HepG2 (cell line): Measurements from ENCODE around the gene TM4SF18. TPM values are rescaled to one million over a fixed set of nuclear protein-coding genes. Genes with fewer than 3 reads are reported as not detected.

Source experiments
- ATAC-seq: fragments of 200-7000 bp; cut with Tn5 transposase; 3 replicates; pipeline ENCODE4 v1.9.1; 2020; ENCODE audit warnings: mild to moderate bottlenecking, moderate library complexity
- BruUV-seq: library from RNA; stranded (reverse); fragments of 400-500 nt; replicated peaks from 2 replicates; lab custom pipeline; 2021; lab: Mats Ljungman, UMichigan
- CTCF ChIA-PET: fragments of 300-600 bp; formaldehyde crosslinking; extraction: SDS; loops from one replicate; lab custom pipeline; 2021; ENCODE audit warnings: low total read pairs, inconsistent platforms, low intra/inter-chr PET ratio; lab: Yijun Ruan, JAX
- POLR2A ChIA-PET: fragments of 350-600 bp; sonication (Branson Sonifier 250); formaldehyde crosslinking; loops from one replicate; lab custom pipeline; 2020; ENCODE audit warnings: antibody characterized with exemption, inconsistent platforms; lab: Yijun Ruan, JAX
- DNase-seq: peaks from one replicate; pipeline ENCODE4 v3.0.0-alpha.2; 2015; ENCODE audit warnings: low spot score
- FAIRE-seq: peaks from 3 replicates; lab custom pipeline; 2011; peaks lifted over from hg19 to GRCh38; lab: Jason Lieb, UNC
- H2AFZ ChIP-seq: one replicate; pipeline ENCODE4 v1.6.1; 2011; ENCODE audit warnings: low read length, inconsistent platforms
- H3K27ac ChIP-seq: fragments of 300-600 bp; 3 replicates; pipeline ENCODE4 v1.8.0; 2011; ENCODE audit warnings: mixed run types, mild to moderate bottlenecking, mixed read lengths, low read length, inconsistent platforms; ENCODE audit not compliant: insufficient read depth; ENCODE audit errors: extremely low read length
- H3K27me3 ChIP-seq, 2 experiments: fragments of 200-600 bp in 1 of 2; 2 replicates in 1 of 2; 3 replicates in 1 of 2; pipeline versions ENCODE4 v1.6.0 to v1.8.0; 2011; ENCODE audit warnings: low read length in 2 of 2, mild to moderate bottlenecking in 2 of 2, moderate library complexity in 2 of 2, inconsistent platforms in 1 of 2; ENCODE audit not compliant: insufficient read depth in 2 of 2, control insufficient read depth in 1 of 2
- H3K36me3 ChIP-seq, 2 experiments: fragments of 200-600 bp in 1 of 2; replicated peaks in 1 of 2; 2 replicates in 1 of 2; 3 replicates in 1 of 2; pipeline versions ENCODE4 v1.5.1 to v1.8.0; 2011; ENCODE audit warnings: low read length in 2 of 2, inconsistent platforms in 1 of 2; ENCODE audit not compliant: insufficient read depth in 2 of 2, control insufficient read depth in 1 of 2
- H3K4me1 ChIP-seq: 2 replicates; pipeline ENCODE4 v1.5.1; 2012; ENCODE audit warnings: low read length, inconsistent platforms; ENCODE audit not compliant: insufficient read depth
- H3K4me2 ChIP-seq: 2 replicates; pipeline ENCODE4 v1.6.0; 2011; ENCODE audit warnings: low read depth, low read length, inconsistent platforms
- H3K4me3 ChIP-seq, 3 experiments: fragments of 200-600 bp in 1 of 3; sonication (generic), shearing (Covaris generic) in 1 of 3; replicated peaks in 1 of 3; 2 replicates each; pipeline ENCODE4 v1.5.1; 2011 to 2016; ENCODE audit warnings: low read length in 3 of 3, inconsistent platforms in 2 of 3, low read depth in 2 of 3, mild to moderate bottlenecking in 2 of 3, control low read depth in 1 of 3, mixed read lengths in 1 of 3; ENCODE audit not compliant: insufficient read depth in 1 of 3
- H3K79me2 ChIP-seq: one replicate; pipeline ENCODE4 v1.6.1; 2011; ENCODE audit warnings: low read length, inconsistent platforms; ENCODE audit not compliant: insufficient read depth
- H3K9ac ChIP-seq: 2 replicates; pipeline ENCODE4 v1.6.0; 2011; ENCODE audit warnings: mild to moderate bottlenecking, low read depth, low read length, inconsistent platforms; ENCODE audit not compliant: insufficient read depth
- H3K9me3 ChIP-seq: 2 replicates; pipeline ENCODE4 v1.5.1; 2012; ENCODE audit warnings: mild to moderate bottlenecking, low read length
- H4K20me1 ChIP-seq: 2 replicates; pipeline ENCODE4 v1.6.0; 2011; ENCODE audit warnings: inconsistent platforms, mild to moderate bottlenecking, low read length, moderate library complexity; ENCODE audit not compliant: insufficient read depth
- AGO2 ChIP-seq: fragments of 200-400 bp; formaldehyde crosslinking; optimal IDR thresholded peaks from 2 replicates; pipeline ENCODE3; 2017; ENCODE audit warnings: mild to moderate bottlenecking, low read depth, low read length, moderate library complexity
- ASH2L ChIP-seq: fragments of 300-600, 200-600 bp; sonication (generic); IDR thresholded peaks from 2 replicates; pipeline ENCODE4 v1.7.0; 2017; ENCODE audit warnings: low read depth, mild to moderate bottlenecking, moderate library complexity, mixed read lengths, low read length; ENCODE audit not compliant: insufficient read length
- FOXM1 ChIP-seq: sonication (generic); formaldehyde crosslinking; IDR thresholded peaks from 2 replicates; pipeline ENCODE4 v1.5.0; 2020; ENCODE audit warnings: missing genetic modification reagents
- HNRNPL ChIP-seq: fragments of 200-400 bp; formaldehyde crosslinking; IDR thresholded peaks from 2 replicates; pipeline ENCODE4 v1.6.1; 2017; ENCODE audit warnings: mild to moderate bottlenecking, low read depth, low read length
- MAFF ChIP-seq: IDR thresholded peaks from 2 replicates; pipeline ENCODE4 v1.6.1; 2011; ENCODE audit warnings: low read depth, low read length, improper control_type of control experiment
- MAFG ChIP-seq: sonication (generic); formaldehyde crosslinking; IDR thresholded peaks from 2 replicates; pipeline ENCODE4 v1.5.1; 2020; ENCODE audit warnings: mild to moderate bottlenecking, missing genetic modification reagents
- MXI1 ChIP-seq: IDR thresholded peaks from 3 replicates; pipeline ENCODE4 v1.6.1; 2012; ENCODE audit warnings: low read depth, low read length, inconsistent platforms, borderline replicate concordance
- MYNN ChIP-seq: sonication (generic); formaldehyde crosslinking; IDR thresholded peaks from 2 replicates; pipeline ENCODE4 v1.4.0; 2020; ENCODE audit warnings: mild to moderate bottlenecking, low read depth, missing genetic modification reagents
- NBN ChIP-seq: fragments of 450-650 bp; conservative IDR thresholded peaks from 2 replicates; pipeline ENCODE4 v1.6.1; 2017
- PPARG ChIP-seq: conservative IDR thresholded peaks from 2 replicates; pipeline ENCODE4 v1.6.1; 2016; ENCODE audit warnings: missing biosample characterization, missing genetic modification reagents
- SAP130 ChIP-seq: IDR thresholded peaks from 2 replicates; pipeline ENCODE4 v1.6.1; 2016; ENCODE audit warnings: low read depth
- XBP1 ChIP-seq: sonication (generic); formaldehyde crosslinking; IDR thresholded peaks from 2 replicates; pipeline ENCODE4 v1.5.0; 2020; ENCODE audit warnings: missing genetic modification reagents
- ZBTB7B ChIP-seq: sonication (generic); formaldehyde crosslinking; IDR thresholded peaks from 2 replicates; pipeline ENCODE4 v1.4.0; 2020; ENCODE audit warnings: missing genetic modification reagents
- ZFY ChIP-seq: sonication (generic); formaldehyde crosslinking; IDR thresholded peaks from 2 replicates; pipeline ENCODE4 v1.4.0; 2020; ENCODE audit warnings: missing genetic modification reagents
- ZMAT3 ChIP-seq: sonication (generic); formaldehyde crosslinking; conservative IDR thresholded peaks from 2 replicates; pipeline ENCODE4 v1.7.0; 2021; ENCODE audit warnings: missing genetic modification reagents
- ZNF615 ChIP-seq: sonication (generic); formaldehyde crosslinking; IDR thresholded peaks from 2 replicates; pipeline ENCODE4 v1.5.0; 2020; ENCODE audit warnings: mild to moderate bottlenecking, missing genetic modification reagents, borderline replicate concordance
- ZNF839 ChIP-seq: sonication (generic); formaldehyde crosslinking; IDR thresholded peaks from 2 replicates; pipeline ENCODE4 v1.4.0; 2020; ENCODE audit warnings: missing genetic modification reagents, mild to moderate bottlenecking, borderline replicate concordance
- WGBS: methylation state at CpG from one replicate; pipeline ENCODE4 v1.1.6; 2017; ENCODE audit warnings: low lambda C conversion rate; 5-methylcytosine and 5-hydroxymethylcytosine counted together
- in situ Hi-C: cut with HindIII; loops from 2 replicates; pipeline ENCODE4 v1.10.0; 2017; ENCODE audit warnings: low pct_unique_long_range_greater_than_20kb; ENCODE audit not compliant: extremely low pct_ligation_motif_present
- intact Hi-C: fragments of 100-400 bp; cut with micrococcal nuclease; formaldehyde crosslinking; loops from one replicate; pipeline ENCODE4 v1.10.0; 2022; ENCODE audit not compliant: unreplicated experiment
- polyA plus RNA-seq, 8 experiments: library from polyadenylated mRNA; depleted of rRNA in 3 of 8; stranded (reverse) in 7 of 8; unstranded in 1 of 8; fragments of >200 nt; fragmentation: Illumina TruSeq in 4 of 8; extraction: Trizol in 4 of 8; gene quantifications; 2 replicates each; pipeline versions ENCODE4 v1.2.1 to v1.2.3, GENCODE V29; 2011 to 2016; ENCODE audit warnings: low read depth in 4 of 8, missing spikeins in 1 of 8, mixed read lengths in 1 of 8; ENCODE audit not compliant: insufficient read depth in 1 of 8
- total RNA-seq, 5 experiments: library from RNA; depleted of rRNA; stranded (reverse); fragments of >200 nt; fragmentation: Illumina TruSeq; extraction: Trizol; gene quantifications; 2 replicates each; pipeline ENCODE4 v1.2.3, GENCODE V29; 2016; ENCODE audit warnings: low read depth in 1 of 5
- TF ChIP-seq, protein P1 (sequence below): sonication (generic); formaldehyde crosslinking; IDR thresholded peaks from 2 replicates; pipeline ENCODE4 v1.4.0; 2020; ENCODE audit warnings: mild to moderate bottlenecking, missing genetic modification reagents
- TF ChIP-seq, protein P2 (sequence below): IDR thresholded peaks from 2 replicates; pipeline ENCODE4 v1.6.1; 2016; ENCODE audit warnings: low read depth, borderline replicate concordance
- TF ChIP-seq, protein P3 (sequence below): sonication (generic); formaldehyde crosslinking; IDR thresholded peaks from 2 replicates; pipeline ENCODE4 v1.8.1; 2023; ENCODE audit warnings: mild to moderate bottlenecking, missing genetic modification reagents, borderline replicate concordance

Gene TM4SF18
- total and polyA plus RNA-seq, 2 of the 13 experiments (the other 11 are each of a cell fraction or from before 2014, with no cell fraction given): 0.15 TPM; not detected in 1

DNA sequence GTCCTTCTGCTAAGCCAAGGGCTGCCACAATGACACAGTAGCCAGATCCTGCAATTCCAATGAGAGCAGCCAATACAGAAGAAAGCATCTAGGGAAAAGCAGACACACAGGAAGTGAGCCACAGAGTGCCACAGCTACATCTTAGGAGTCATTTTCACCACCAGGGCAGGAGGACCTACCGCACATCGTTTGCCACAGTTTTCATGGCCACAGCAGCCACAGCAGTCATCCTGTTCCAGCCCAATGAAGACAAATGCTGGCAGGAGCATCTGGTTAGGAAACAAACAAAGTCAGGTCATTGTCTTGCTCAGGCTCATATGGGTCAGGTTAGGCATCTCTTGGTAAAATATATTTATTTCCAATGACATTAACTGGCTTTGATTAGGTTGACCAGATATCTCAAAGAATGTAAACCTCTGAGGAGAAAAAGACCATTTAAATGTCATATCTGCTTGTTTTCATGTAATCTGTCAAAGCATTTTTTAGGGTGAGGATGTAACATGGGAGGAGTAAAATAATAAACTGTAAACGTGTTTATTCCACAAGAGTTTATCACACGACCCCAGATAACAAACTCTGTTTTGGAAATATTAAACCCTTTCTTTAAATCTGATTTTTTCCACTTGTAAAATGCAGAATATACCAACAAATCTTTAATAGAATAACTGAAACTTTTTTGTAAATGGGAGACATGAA is 42.2 kb upstream of the TM4SF18 start (continued):
- no peak for TF ChIP-seq ZNF839 (CRISPR knock-in tag)

DNA sequence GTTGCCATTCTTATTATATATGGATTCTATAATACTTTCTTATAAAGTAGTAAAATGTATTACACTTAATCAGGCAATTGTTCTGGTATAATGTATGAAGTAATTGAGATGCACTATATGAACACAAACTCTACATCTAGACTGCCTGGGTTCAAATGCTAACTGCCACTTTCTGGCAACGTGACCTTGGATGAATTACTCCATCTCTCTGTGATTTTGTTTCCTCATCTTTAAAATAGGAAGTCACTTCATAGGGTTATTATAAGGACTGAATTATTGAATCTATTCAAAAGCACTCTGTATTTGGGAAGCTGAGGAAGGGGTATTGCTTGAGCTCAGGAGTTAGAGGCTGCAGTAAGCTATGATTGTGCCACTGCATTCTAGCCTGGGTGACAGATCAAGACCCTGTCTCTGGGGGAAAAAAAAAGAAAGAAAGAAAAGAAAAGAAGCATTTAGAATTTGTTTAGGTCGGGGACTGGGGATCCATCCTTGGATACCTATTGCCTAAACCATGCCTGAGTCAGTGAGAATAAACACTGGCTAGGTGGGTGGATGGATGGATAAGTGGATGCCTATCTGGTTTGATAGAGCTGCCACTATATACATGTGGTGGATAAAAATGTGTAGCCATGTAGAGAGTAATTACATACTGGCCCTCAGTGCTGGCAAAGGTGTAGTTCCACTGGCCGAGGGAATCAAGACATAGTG is 41.5 kb upstream of the TM4SF18 start:
- WGBS: 20% methylated on average over 3 of the region's 3 CpGs
- ChIA-PET POLR2A (interaction anchor here (3.4 to 10.4 kb wide), 3 partner anchors 8 to 19 kb away, joined by 21 to 265 read pairs (median 136); no protein-coding TSS in a partner anchor), CTCF (no interaction called here)
- ATAC-seq (no peak), DNase-seq (no peak), FAIRE-seq (no peak)
- H3K9ac ChIP-seq: peak overlapping the region; percentile 99
- no peaks in the 10 kb centered on the region for H3K9me3 ChIP-seq
- H3K36me3 ChIP-seq: peaks cover 10 to 45% of the 10 kb centered on the region in 2 experiments
- in situ Hi-C loops: no loop called here
- H3K4me1 ChIP-seq: peaks cover 72% of the 10 kb centered on the region
- BruUV-seq: no TSS peak
- peaks cover 11% of the 10 kb centered on the region; the same call in 1 of the 2 replicates for H4K20me1 ChIP-seq
- peak overlapping the region; percentile 78 to 97 (median 82) for H3K4me3 ChIP-seq
- intact Hi-C loops: loop anchor here (5.0 kb wide), 1 partner anchor 107 kb away; no protein-coding TSS in a partner anchor
- peaks cover 0 to 3% of the 10 kb centered on the region in 2 experiments; a peak in 1 of 5 replicates for H3K27me3 ChIP-seq
- peaks cover 84% of the 10 kb centered on the region for H3K79me2 ChIP-seq
- H3K27ac ChIP-seq: peak overlapping the region; percentile 92
- H3K4me2 ChIP-seq: peak overlapping the region; percentile 96
- no peak overlapping the region for H2AFZ ChIP-seq
- TF ChIP-seq XBP1 (CRISPR knock-in tag): no peak
- TF ChIP-seq, protein P1, sequence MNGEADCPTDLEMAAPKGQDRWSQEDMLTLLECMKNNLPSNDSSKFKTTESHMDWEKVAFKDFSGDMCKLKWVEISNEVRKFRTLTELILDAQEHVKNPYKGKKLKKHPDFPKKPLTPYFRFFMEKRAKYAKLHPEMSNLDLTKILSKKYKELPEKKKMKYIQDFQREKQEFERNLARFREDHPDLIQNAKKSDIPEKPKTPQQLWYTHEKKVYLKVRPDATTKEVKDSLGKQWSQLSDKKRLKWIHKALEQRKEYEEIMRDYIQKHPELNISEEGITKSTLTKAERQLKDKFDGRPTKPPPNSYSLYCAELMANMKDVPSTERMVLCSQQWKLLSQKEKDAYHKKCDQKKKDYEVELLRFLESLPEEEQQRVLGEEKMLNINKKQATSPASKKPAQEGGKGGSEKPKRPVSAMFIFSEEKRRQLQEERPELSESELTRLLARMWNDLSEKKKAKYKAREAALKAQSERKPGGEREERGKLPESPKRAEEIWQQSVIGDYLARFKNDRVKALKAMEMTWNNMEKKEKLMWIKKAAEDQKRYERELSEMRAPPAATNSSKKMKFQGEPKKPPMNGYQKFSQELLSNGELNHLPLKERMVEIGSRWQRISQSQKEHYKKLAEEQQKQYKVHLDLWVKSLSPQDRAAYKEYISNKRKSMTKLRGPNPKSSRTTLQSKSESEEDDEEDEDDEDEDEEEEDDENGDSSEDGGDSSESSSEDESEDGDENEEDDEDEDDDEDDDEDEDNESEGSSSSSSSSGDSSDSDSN: 0 out of 2 replicates have a peak, but pooled peaks have one; percentile 13
- no peak for TF ChIP-seq ZNF615
- TF ChIP-seq PPARG (CRISPR knock-in tag): no peak
- TF ChIP-seq MYNN: no peak
- peak; percentile 10; the same call in 1 of the 2 replicates for TF ChIP-seq SAP130 (CRISPR knock-in tag)
- TF ChIP-seq ASH2L: peak; percentile 36
- TF ChIP-seq NBN: no peak
- TF ChIP-seq, protein P2, sequence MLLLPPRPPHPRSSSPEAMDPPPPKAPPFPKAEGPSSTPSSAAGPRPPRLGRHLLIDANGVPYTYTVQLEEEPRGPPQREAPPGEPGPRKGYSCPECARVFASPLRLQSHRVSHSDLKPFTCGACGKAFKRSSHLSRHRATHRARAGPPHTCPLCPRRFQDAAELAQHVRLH (CRISPR knock-in tag): 0 out of 2 replicates have a peak, but pooled peaks have one; percentile 29
- no peak for TF ChIP-seq FOXM1 (CRISPR knock-in tag)
- TF ChIP-seq AGO2: peak; percentile 1
- TF ChIP-seq MAFG (CRISPR knock-in tag): no peak
- TF ChIP-seq, protein P3, sequence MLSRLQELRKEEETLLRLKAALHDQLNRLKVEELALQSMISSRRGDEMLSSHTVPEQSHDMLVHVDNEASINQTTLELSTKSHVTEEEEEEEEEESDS: 0 out of 2 replicates have a peak, but pooled peaks have one; percentile 63
- TF ChIP-seq ZMAT3 (CRISPR knock-in tag): 0 out of 2 replicates have a peak, but pooled peaks have one; percentile 41
- 0 out of 2 replicates have a peak, but pooled peaks have one; percentile 14 for TF ChIP-seq HNRNPL
- no peak for TF ChIP-seq MXI1
- TF ChIP-seq MAFF: no peak
- no peak for TF ChIP-seq ZBTB7B
- no peak for TF ChIP-seq ZFY
